ENCODE data around the gene NOM1.

Gene NOM1

GRCh38 chr7:157001920-157002818, 52.7 kb downstream of the NOM1 start:
- H3K9me3 ChIP-seq (replicated peaks; ENCODE audit: insufficient read depth, low read length) = no peaks in the 10 kb centered on the region
- H3F3A ChIP-seq (ENCODE audit: insufficient read depth, low read length) = no peaks in the 10 kb centered on the region
- H3K4me2 ChIP-seq (ENCODE audit: low read depth, low read length) = no peak overlapping the region
- peak; percentile 4 for DNase-seq
- H3K79me2 ChIP-seq (ENCODE audit: low read length) = no peaks in the 10 kb centered on the region
- H4K20me1 ChIP-seq (ENCODE audit: insufficient read depth, low read length) = no peaks in the 10 kb centered on the region
- no peak overlapping the region for H3K4me3 ChIP-seq (ENCODE audit: low read length)
- H3K27me3 ChIP-seq (replicated peaks; ENCODE audit: insufficient read depth, low read length) = peaks cover 32% of the 10 kb centered on the region
- no peaks in the 10 kb centered on the region for H3K4me1 ChIP-seq (ENCODE audit: low read length)
- no peaks in the 10 kb centered on the region for H3K36me3 ChIP-seq (replicated peaks; ENCODE audit: insufficient read depth, low read length)
- TF ChIP-seq EZH2 (optimal IDR thresholded peaks at IDR 0.05; ENCODE audit: low read depth, low read length) = no peak
- TF ChIP-seq, protein P1, sequence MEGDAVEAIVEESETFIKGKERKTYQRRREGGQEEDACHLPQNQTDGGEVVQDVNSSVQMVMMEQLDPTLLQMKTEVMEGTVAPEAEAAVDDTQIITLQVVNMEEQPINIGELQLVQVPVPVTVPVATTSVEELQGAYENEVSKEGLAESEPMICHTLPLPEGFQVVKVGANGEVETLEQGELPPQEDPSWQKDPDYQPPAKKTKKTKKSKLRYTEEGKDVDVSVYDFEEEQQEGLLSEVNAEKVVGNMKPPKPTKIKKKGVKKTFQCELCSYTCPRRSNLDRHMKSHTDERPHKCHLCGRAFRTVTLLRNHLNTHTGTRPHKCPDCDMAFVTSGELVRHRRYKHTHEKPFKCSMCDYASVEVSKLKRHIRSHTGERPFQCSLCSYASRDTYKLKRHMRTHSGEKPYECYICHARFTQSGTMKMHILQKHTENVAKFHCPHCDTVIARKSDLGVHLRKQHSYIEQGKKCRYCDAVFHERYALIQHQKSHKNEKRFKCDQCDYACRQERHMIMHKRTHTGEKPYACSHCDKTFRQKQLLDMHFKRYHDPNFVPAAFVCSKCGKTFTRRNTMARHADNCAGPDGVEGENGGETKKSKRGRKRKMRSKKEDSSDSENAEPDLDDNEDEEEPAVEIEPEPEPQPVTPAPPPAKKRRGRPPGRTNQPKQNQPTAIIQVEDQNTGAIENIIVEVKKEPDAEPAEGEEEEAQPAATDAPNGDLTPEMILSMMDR (IDR thresholded peaks at IDR 0.05; ENCODE audit: low read length) = no peak
- TF ChIP-seq EZH2phosphoT487 (IDR thresholded peaks at IDR 0.05; ENCODE audit: low read length) = no peak
- no peak overlapping the region for H3K9ac ChIP-seq (ENCODE audit: low read length)
- no peaks in the 10 kb centered on the region for H3K9me2 ChIP-seq (replicated peaks; ENCODE audit: insufficient read depth, low read length)
- H3K27ac ChIP-seq (ENCODE audit: low read length) = no peak overlapping the region
- no peak overlapping the region for H2AFZ ChIP-seq (ENCODE audit: low read length)

- no peak overlapping the region for H3K9ac ChIP-seq (ENCODE audit: low read length)
- DNase-seq = peak; percentile 2
- no peak overlapping the region for H2AFZ ChIP-seq (ENCODE audit: low read length)
- H3K36me3 ChIP-seq (replicated peaks; ENCODE audit: insufficient read depth, low read length) = no peaks in the 10 kb centered on the region
- H3K27ac ChIP-seq (ENCODE audit: low read length) = no peak overlapping the region
- no peaks in the 10 kb centered on the region for H3K9me2 ChIP-seq (replicated peaks; ENCODE audit: insufficient read depth, low read length)
- H3F3A ChIP-seq (ENCODE audit: insufficient read depth, low read length) = no peaks in the 10 kb centered on the region
- no peak overlapping the region for H3K4me3 ChIP-seq (ENCODE audit: low read length)
- H3K4me2 ChIP-seq (ENCODE audit: low read depth, low read length) = no peak overlapping the region
- H4K20me1 ChIP-seq (ENCODE audit: insufficient read depth, low read length) = no peaks in the 10 kb centered on the region
- no peaks in the 10 kb centered on the region for H3K4me1 ChIP-seq (ENCODE audit: low read length)
- H3K79me2 ChIP-seq (ENCODE audit: low read length) = 0 out of 2 replicates have a peak, but pooled peaks cover 4% of the 10 kb centered on the region
- no peaks in the 10 kb centered on the region for H3K9me3 ChIP-seq (replicated peaks; ENCODE audit: insufficient read depth, low read length)
- no peak for TF ChIP-seq EZH2phosphoT487 (IDR thresholded peaks at IDR 0.05; ENCODE audit: low read length)
- TF ChIP-seq EZH2 (optimal IDR thresholded peaks at IDR 0.05; ENCODE audit: low read depth, low read length) = no peak
- TF ChIP-seq, protein P1 (IDR thresholded peaks at IDR 0.05; ENCODE audit: low read length) = no peak
- peaks cover 32% of the 10 kb centered on the region for H3K27me3 ChIP-seq (replicated peaks; ENCODE audit: insufficient read depth, low read length)
These were observed 53.4 kb downstream of the NOM1 start for GRCh38 chr7:157002819-157003421.

GRCh38 chr7:157003445-157003755, 53.9 kb downstream of the NOM1 start:
- TF ChIP-seq EZH2phosphoT487 (IDR thresholded peaks at IDR 0.05; ENCODE audit: low read length) = no peak
- TF ChIP-seq, protein P1 (IDR thresholded peaks at IDR 0.05; ENCODE audit: low read length) = no peak
- no peak for TF ChIP-seq EZH2 (optimal IDR thresholded peaks at IDR 0.05; ENCODE audit: low read depth, low read length)
- peak; percentile 0 for DNase-seq
- no peaks in the 10 kb centered on the region for H3K36me3 ChIP-seq (replicated peaks; ENCODE audit: insufficient read depth, low read length)
- no peak overlapping the region for H3K4me2 ChIP-seq (ENCODE audit: low read depth, low read length)
- H3K4me1 ChIP-seq (ENCODE audit: low read length) = no peaks in the 10 kb centered on the region
- H3F3A ChIP-seq (ENCODE audit: insufficient read depth, low read length) = no peaks in the 10 kb centered on the region
- H3K4me3 ChIP-seq (ENCODE audit: low read length) = no peak overlapping the region
- no peak overlapping the region for H3K9ac ChIP-seq (ENCODE audit: low read length)
- H3K9me2 ChIP-seq (replicated peaks; ENCODE audit: insufficient read depth, low read length) = no peaks in the 10 kb centered on the region
- 0 out of 2 replicates have a peak, but pooled peaks cover 4% of the 10 kb centered on the region for H3K79me2 ChIP-seq (ENCODE audit: low read length)
- H3K27ac ChIP-seq (ENCODE audit: low read length) = no peak overlapping the region
- H3K9me3 ChIP-seq (replicated peaks; ENCODE audit: insufficient read depth, low read length) = no peaks in the 10 kb centered on the region
- no peak overlapping the region for H2AFZ ChIP-seq (ENCODE audit: low read length)
- H4K20me1 ChIP-seq (ENCODE audit: insufficient read depth, low read length) = no peaks in the 10 kb centered on the region
- peaks cover 32% of the 10 kb centered on the region for H3K27me3 ChIP-seq (replicated peaks; ENCODE audit: insufficient read depth, low read length)
